SJCRH30 (cell line): ENCODE measurements around the gene NPFF. TPM values are rescaled to one million over a fixed set of nuclear protein-coding genes. Genes with fewer than 3 reads are reported as not detected.

Experiments used
- DNase-seq, 2 experiments: peaks; one replicate each; pipeline ENCODE4 v3.0.0-alpha.2; 2015 to 2020
- H3K27ac ChIP-seq: fragments of 250-450 bp; sonication (Bioruptor Pico); 2 replicates; pipeline ENCODE4 v1.5.1; 2020; ENCODE audit warnings: mild to moderate bottlenecking, moderate library complexity
- H3K27me3 ChIP-seq: fragments of 250-450 bp; sonication (Bioruptor Pico); 2 replicates; pipeline ENCODE4 v1.5.1; 2020; ENCODE audit warnings: mild to moderate bottlenecking, moderate library complexity
- H3K36me3 ChIP-seq: fragments of 250-450 bp; sonication (Bioruptor Pico); 2 replicates; pipeline ENCODE4 v1.5.1; 2020; ENCODE audit warnings: mild to moderate bottlenecking, moderate library complexity
- H3K4me1 ChIP-seq: fragments of 250-450 bp; sonication (Bioruptor Pico); 2 replicates; pipeline ENCODE4 v1.5.1; 2020; ENCODE audit warnings: mild to moderate bottlenecking, moderate library complexity
- H3K4me3 ChIP-seq: fragments of 250-450 bp; sonication (Bioruptor Pico); 2 replicates; pipeline ENCODE4 v1.5.1; 2020; ENCODE audit warnings: mild to moderate bottlenecking, moderate library complexity
- H3K9me3 ChIP-seq: fragments of 250-450 bp; sonication (Bioruptor Pico); replicated peaks from 2 replicates; pipeline ENCODE4 v1.5.1; 2020; ENCODE audit warnings: mild to moderate bottlenecking, moderate library complexity
- total RNA-seq: library from RNA; depleted of rRNA; stranded (reverse); fragments of >200 nt; shearing (Covaris generic); gene quantifications from 2 replicates; pipeline ENCODE4 v1.2.3, GENCODE V29; 2014

NPFF gene
- total RNA-seq, 1 experiment from 2014 or later, result 0.43 TPM

DNA sequence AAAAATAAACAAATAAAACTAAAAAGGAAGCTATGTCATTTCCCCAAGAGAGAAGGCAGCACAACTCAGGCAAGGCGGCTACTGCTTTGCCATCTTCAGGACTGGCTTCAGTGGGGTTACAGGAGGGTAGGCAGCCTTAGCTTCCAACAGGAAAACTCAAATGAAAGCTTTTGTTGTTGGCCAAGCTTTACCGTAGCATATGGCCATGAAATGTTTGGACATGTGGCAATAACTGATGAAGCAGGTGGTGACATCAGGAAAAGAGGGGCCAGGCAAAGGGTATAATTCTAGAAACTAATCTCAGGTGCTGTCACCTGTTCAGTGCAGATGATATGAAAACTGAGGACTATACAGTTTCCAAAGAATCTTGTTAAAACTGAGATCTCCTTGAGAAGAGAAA lies 22.8 kb upstream of the NPFF start:
- Histone ChIP-seq H3K4me3 (no peak overlapping the region), H3K4me1 (no peaks in the 10 kb centered on the region), H3K27ac (no peak overlapping the region), H3K36me3 (peaks cover 13% of the 10 kb centered on the region), H3K9me3 (no peaks in the 10 kb centered on the region), H3K27me3 (no peaks in the 10 kb centered on the region)
- DNase-seq, result no peak

DNA sequence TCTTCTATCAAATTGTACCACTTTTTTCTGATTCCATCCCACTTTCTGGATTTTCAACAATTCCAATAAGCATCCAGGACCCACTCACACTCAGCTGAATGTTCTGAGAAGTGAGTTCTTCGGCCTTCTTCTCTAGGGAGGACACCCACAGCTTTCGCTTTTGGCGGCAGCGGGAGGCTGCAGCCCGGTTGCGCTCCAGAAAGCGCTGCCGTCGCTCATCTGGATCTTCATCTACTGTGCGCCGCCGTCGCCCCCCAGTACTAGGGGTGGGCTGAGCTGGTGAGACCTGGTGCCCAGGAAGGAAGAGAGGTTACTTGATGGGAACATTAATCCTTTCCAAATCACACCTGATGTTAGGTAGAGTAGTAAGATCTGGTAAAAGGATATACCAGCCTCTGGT lies 17.2 kb upstream of the NPFF start:
- Histone ChIP-seq H3K9me3 (no peaks in the 10 kb centered on the region), H3K36me3 (peaks cover 13% of the 10 kb centered on the region), H3K27ac (no peak overlapping the region), H3K27me3 (no peaks in the 10 kb centered on the region), H3K4me1 (no peaks in the 10 kb centered on the region), H3K4me3 (no peak overlapping the region)
- DNase-seq, result no peak

DNA sequence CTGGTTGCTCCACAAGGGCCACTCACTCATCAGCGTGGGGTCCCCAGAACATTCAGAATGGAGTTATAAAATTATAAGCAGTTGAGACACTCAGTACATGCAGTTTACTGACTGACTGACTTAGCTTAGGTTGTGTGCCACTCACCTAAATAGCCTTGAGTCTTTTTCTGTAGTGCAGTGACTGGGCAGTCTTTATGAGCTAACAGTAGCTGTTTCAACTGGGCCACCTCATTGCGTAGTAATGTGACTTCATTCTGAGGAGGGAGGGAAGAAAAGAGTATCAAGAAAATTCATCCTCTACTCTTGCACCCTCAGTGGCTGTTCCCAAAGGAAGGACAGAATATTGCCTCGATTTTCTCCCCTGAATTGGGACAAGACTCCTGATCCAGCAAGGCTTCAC lies 15.8 kb upstream of the NPFF start:
- Histone ChIP-seq H3K36me3 (peaks cover 17% of the 10 kb centered on the region), H3K27ac (no peak overlapping the region), H3K9me3 (no peaks in the 10 kb centered on the region), H3K27me3 (no peaks in the 10 kb centered on the region), H3K4me1 (no peaks in the 10 kb centered on the region), H3K4me3 (no peak overlapping the region)
- DNase-seq, result no peak

- Histone ChIP-seq H3K27me3 (no peaks in the 10 kb centered on the region), H3K4me3 (no peak overlapping the region), H3K36me3 (peaks cover 29% of the 10 kb centered on the region), H3K27ac (no peak overlapping the region), H3K9me3 (no peaks in the 10 kb centered on the region), H3K4me1 (no peaks in the 10 kb centered on the region)
- DNase-seq, result no peak
Observed at GRCh38 chr12:53518381-53518780, 11.1 kb upstream of the NPFF start.

GRCh38 chr12:53516758-53517455 lies 9.6 kb upstream of the NPFF start:
- Histone ChIP-seq H3K36me3 (peaks cover 26% of the 10 kb centered on the region), H3K4me3 (no peak overlapping the region), H3K27me3 (no peaks in the 10 kb centered on the region), H3K27ac (no peak overlapping the region), H3K9me3 (no peaks in the 10 kb centered on the region), H3K4me1 (no peaks in the 10 kb centered on the region)
- no peak for DNase-seq

- no peak overlapping the region for H3K27ac ChIP-seq
- peaks cover 20% of the 10 kb centered on the region for H3K36me3 ChIP-seq
- H3K27me3 ChIP-seq, result no peaks in the 10 kb centered on the region
- no peaks in the 10 kb centered on the region for H3K4me1 ChIP-seq
- H3K4me3 ChIP-seq, result no peak overlapping the region
- H3K9me3 ChIP-seq, result no peaks in the 10 kb centered on the region
- no peak for DNase-seq
Observed at GRCh38 chr12:53515291-53515680, 8.0 kb upstream of the NPFF start.

DNA sequence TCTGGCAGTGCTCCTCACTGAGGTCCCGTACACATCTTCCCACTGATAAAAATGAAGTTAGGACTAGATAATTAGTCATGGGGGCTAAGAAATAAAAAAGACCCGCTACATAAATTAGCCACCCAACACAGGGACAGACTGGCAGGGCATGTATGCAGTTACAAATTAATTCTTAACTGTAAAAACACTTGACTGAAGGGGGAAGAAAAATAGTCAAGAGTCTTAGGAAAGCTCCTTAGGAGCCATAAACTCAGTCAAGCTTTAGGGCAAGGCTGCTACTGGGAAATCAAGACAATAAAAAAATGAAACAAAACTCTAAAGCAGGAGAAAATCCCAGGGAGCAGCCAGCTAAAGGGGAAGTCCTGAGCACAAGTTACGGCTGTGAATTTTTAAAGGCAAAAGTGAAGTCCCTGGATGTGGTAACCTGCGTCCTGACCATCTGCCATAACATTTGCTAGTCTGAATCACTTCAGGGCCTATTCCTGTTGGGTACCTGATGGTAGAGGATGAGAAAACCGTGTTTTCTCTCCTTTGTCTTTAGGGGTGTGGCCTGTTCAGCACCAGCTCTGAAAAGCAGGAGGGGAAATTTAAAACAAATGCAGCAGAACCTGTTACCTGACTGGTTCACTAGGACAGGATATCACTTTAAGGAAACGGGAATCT lies 7.5 kb upstream of the NPFF start:
- Histone ChIP-seq H3K36me3 (peaks cover 16% of the 10 kb centered on the region), H3K4me3 (no peak overlapping the region), H3K4me1 (no peaks in the 10 kb centered on the region), H3K27me3 (no peaks in the 10 kb centered on the region), H3K9me3 (no peaks in the 10 kb centered on the region), H3K27ac (no peak overlapping the region)
- no peak for DNase-seq

GRCh38 chr12:53513712-53514410 lies 6.6 kb upstream of the NPFF start:
- H3K9me3 ChIP-seq, result no peaks in the 10 kb centered on the region
- H3K36me3 ChIP-seq, result peaks cover 12% of the 10 kb centered on the region
- no peaks in the 10 kb centered on the region for H3K27me3 ChIP-seq
- DNase-seq, result no peak
- H3K4me1 ChIP-seq, result no peaks in the 10 kb centered on the region
- no peak overlapping the region for H3K4me3 ChIP-seq
- H3K27ac ChIP-seq, result no peak overlapping the region

GRCh38 chr12:53510181-53510812 lies 3.0 kb upstream of the NPFF start:
- Histone ChIP-seq H3K4me1 (no peaks in the 10 kb centered on the region), H3K27ac (no peak overlapping the region), H3K9me3 (no peaks in the 10 kb centered on the region), H3K27me3 (no peaks in the 10 kb centered on the region), H3K36me3 (peaks cover 7% of the 10 kb centered on the region), H3K4me3 (no peak overlapping the region)
- DNase-seq, result no peak

GRCh38 chr12:53508534-53509170 lies 1.4 kb upstream of the NPFF start:
- H3K4me1 ChIP-seq, result no peaks in the 10 kb centered on the region
- no peak overlapping the region for H3K4me3 ChIP-seq
- no peaks in the 10 kb centered on the region for H3K9me3 ChIP-seq
- no peaks in the 10 kb centered on the region; the same call in 1 of the 2 replicates for H3K36me3 ChIP-seq
- H3K27ac ChIP-seq, result no peak overlapping the region
- H3K27me3 ChIP-seq, result no peaks in the 10 kb centered on the region
- DNase-seq, result peak; percentile 75 to 92

GRCh38 chr12:53507603-53507885 lies 260 bp upstream of the NPFF start:
- Histone ChIP-seq H3K4me1 (no peaks in the 10 kb centered on the region), H3K27ac (no peak overlapping the region), H3K27me3 (no peaks in the 10 kb centered on the region), H3K4me3 (no peak overlapping the region), H3K9me3 (no peaks in the 10 kb centered on the region), H3K36me3 (no peaks in the 10 kb centered on the region)
- DNase-seq, result no peak

DNA sequence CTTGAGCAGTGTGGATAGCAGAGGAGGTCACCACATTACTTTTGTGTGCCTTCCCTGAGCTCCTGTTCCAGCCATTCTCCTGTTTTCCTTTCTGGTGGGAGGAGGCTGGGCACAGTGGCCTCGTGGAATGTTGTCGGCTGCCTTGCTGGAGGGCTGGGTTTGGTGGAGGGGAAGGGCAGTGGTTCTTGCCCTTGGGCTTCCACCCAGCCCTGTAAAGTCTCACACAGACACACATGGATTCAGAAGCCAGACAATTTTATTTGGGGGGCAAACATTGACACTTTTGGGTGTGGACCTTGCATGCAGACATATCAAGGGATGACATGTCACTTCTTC lies 866 bp downstream of the NPFF start:
- no peak for DNase-seq
- Histone ChIP-seq H3K9me3 (no peaks in the 10 kb centered on the region), H3K4me3 (no peak overlapping the region), H3K4me1 (no peaks in the 10 kb centered on the region), H3K27me3 (no peaks in the 10 kb centered on the region), H3K36me3 (no peaks in the 10 kb centered on the region), H3K27ac (no peak overlapping the region)

- no peak overlapping the region for H3K27ac ChIP-seq
- DNase-seq, result no peak
Observed at GRCh38 chr12:53505555-53506449, 1.5 kb downstream of the NPFF start.

DNA sequence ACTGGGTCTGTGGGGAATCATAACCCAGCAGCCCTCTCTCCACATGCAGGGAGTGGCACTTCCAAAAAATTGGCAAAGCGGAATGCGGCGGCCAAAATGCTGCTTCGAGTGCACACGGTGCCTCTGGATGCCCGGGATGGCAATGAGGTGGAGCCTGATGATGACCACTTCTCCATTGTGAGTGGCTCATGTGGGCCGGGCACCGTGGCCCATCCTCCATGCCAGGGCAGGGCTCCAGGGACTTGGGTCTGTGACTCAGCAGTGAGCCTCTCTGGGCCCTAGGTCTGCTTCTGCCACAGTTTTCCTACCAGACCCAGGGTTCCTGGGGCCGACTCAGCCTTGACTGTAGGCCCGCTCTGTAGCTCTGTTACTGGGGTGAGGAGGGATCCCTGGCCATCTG lies 2.2 kb downstream of the NPFF start:
- DNase-seq, result no peak
- Histone ChIP-seq H3K36me3 (no peaks in the 10 kb centered on the region), H3K4me3 (no peak overlapping the region), H3K27me3 (no peaks in the 10 kb centered on the region), H3K9me3 (no peaks in the 10 kb centered on the region), H3K27ac (no peak overlapping the region), H3K4me1 (no peaks in the 10 kb centered on the region)

More at GRCh38 chr12:53505555-53506449, 1.5 kb downstream of the NPFF start:
- no peaks in the 10 kb centered on the region for H3K4me1 ChIP-seq
- no peak overlapping the region for H3K4me3 ChIP-seq
- H3K27me3 ChIP-seq, result no peaks in the 10 kb centered on the region
- no peaks in the 10 kb centered on the region for H3K36me3 ChIP-seq
- no peaks in the 10 kb centered on the region for H3K9me3 ChIP-seq
